Liver (tissue), 3 donors: ENCODE measurements around the gene LPAR2.

ENCODE experiments used
- EGR1 ChIP-seq, 2 donors: IDR thresholded peaks; 2 replicates each; pipeline ENCODE4 v1.6.1; 2016 to 2018; ENCODE audit warnings: antibody characterized with exemption in 2 of 2, low read depth in 2 of 2
- JUND ChIP-seq, 2 donors: IDR thresholded peaks; 2 replicates each; pipeline ENCODE4 v1.6.1; 2016; ENCODE audit warnings: antibody characterized with exemption in 2 of 2
- NR2F2 ChIP-seq: IDR thresholded peaks from 2 replicates; pipeline ENCODE4 v1.6.1; 2016; ENCODE audit warnings: antibody characterized with exemption
- RAD21 ChIP-seq, 2 donors: IDR thresholded peaks; 2 replicates each; pipeline ENCODE4 v1.6.1; 2016; ENCODE audit warnings: antibody characterized with exemption in 2 of 2, mild to moderate bottlenecking in 2 of 2
- RXRA ChIP-seq, 2 donors: IDR thresholded peaks; 2 replicates each; pipeline ENCODE4 v1.6.1; 2017 to 2018; ENCODE audit warnings: antibody characterized with exemption in 2 of 2, mild to moderate bottlenecking in 1 of 2
- TAF1 ChIP-seq: conservative IDR thresholded peaks from 2 replicates; pipeline ENCODE4 v1.6.1; 2016; ENCODE audit warnings: antibody characterized with exemption, mild to moderate bottlenecking
- TF ChIP-seq, protein P1 (sequence below): fragments of 150-350 bp; IDR thresholded peaks from 2 replicates; pipeline ENCODE4 v1.5.1; 2017; ENCODE audit warnings: improper control_type of control experiment, low read depth, low read length; ENCODE audit not compliant: missing input control
- TF ChIP-seq, protein P2 (sequence below): IDR thresholded peaks from 2 replicates; pipeline ENCODE4 v1.6.1; 2016; ENCODE audit warnings: antibody characterized with exemption
- donor health status: healthy.
- donor health status: healthy.

DNA sequence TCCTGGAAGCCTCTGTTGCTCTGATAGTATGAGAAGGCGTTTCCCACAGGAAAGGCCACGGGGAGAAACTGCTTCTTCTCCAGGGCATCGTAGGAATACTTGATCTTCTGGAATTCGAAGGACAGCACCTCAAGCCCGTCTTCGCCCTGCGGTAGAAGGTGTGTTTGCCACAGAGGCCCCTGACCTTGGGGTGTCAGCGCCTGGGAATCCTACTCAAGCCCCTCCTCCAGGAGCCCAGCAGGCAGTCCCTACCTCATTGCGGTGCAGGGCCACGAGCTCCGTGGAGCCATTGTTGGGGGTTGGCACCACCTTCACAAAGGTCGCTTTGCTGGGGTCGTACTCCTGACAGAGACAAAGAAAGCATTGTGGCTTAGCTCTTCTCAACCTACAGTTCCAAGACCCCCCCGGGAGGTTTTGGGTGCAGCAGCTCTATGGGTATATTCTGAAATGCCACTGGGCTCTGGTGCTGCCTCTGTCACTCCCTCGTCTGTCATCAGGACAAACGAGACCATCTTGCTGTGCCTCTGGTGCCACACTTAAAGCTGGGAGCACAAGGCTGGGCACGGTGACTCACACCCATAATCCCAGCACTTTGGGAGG is 31.7 kb upstream of the LPAR2 start:
- TF ChIP-seq JUND (IDR thresholded peaks at IDR 0.05) (no peak), TAF1 (no peak), NR2F2 (no peak), RAD21 (IDR thresholded peaks at IDR 0.05) (no peak), EGR1 (IDR thresholded peaks at IDR 0.05; ENCODE audit: low read depth in 2 of 2) (no peak), RXRA (IDR thresholded peaks at IDR 0.05) (no peak)
- TF ChIP-seq, protein P1, sequence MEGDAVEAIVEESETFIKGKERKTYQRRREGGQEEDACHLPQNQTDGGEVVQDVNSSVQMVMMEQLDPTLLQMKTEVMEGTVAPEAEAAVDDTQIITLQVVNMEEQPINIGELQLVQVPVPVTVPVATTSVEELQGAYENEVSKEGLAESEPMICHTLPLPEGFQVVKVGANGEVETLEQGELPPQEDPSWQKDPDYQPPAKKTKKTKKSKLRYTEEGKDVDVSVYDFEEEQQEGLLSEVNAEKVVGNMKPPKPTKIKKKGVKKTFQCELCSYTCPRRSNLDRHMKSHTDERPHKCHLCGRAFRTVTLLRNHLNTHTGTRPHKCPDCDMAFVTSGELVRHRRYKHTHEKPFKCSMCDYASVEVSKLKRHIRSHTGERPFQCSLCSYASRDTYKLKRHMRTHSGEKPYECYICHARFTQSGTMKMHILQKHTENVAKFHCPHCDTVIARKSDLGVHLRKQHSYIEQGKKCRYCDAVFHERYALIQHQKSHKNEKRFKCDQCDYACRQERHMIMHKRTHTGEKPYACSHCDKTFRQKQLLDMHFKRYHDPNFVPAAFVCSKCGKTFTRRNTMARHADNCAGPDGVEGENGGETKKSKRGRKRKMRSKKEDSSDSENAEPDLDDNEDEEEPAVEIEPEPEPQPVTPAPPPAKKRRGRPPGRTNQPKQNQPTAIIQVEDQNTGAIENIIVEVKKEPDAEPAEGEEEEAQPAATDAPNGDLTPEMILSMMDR = no peak
- TF ChIP-seq, protein P2, sequence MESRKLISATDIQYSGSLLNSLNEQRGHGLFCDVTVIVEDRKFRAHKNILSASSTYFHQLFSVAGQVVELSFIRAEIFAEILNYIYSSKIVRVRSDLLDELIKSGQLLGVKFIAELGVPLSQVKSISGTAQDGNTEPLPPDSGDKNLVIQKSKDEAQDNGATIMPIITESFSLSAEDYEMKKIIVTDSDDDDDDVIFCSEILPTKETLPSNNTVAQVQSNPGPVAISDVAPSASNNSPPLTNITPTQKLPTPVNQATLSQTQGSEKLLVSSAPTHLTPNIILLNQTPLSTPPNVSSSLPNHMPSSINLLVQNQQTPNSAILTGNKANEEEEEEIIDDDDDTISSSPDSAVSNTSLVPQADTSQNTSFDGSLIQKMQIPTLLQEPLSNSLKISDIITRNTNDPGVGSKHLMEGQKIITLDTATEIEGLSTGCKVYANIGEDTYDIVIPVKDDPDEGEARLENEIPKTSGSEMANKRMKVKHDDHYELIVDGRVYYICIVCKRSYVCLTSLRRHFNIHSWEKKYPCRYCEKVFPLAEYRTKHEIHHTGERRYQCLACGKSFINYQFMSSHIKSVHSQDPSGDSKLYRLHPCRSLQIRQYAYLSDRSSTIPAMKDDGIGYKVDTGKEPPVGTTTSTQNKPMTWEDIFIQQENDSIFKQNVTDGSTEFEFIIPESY = no peak
